Stimulated activated CD8-positive, alpha-beta memory T cell treated with anti-CD3 and anti-CD28 coated beads, Interleukin-15, amount 100 ng/mL, for 4 hours (primary cell): ENCODE results near the gene BTBD6.

ENCODE experiments used
- DNase-seq, 2 donors: peaks; one replicate each; pipeline ENCODE4 v3.0.0-alpha.2; 2020; ENCODE audit warnings: low read depth in 2 of 2

BTBD6 gene

DNA sequence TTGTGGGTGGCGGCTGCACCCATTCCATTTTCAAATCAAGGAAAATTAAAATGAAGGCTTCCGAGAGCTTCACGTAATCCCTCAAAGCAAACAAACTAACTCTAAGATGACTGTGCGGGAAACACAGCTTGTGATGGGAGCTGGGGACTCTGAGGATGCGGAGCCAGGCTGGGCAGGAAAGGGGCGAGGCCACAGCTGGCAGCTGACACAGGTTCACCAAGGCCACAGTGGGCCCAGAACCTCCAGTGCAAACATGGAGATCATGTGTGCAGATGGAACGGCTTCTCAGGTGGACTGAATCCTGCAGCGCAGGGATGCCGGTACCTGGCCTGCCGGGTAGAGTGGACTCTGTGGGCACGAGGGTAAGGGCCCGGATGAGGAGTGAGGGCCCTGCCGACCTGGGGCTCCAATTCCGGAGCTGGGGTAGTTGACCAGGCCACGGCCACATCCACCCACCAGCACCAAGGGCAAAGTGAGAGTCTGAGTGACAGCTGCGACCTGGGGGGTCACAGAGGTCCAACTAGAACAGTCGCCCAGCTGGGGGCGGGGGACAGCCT, 19.2 kb upstream of the BTBD6 start:
- DNase-seq, result no peak

DNA sequence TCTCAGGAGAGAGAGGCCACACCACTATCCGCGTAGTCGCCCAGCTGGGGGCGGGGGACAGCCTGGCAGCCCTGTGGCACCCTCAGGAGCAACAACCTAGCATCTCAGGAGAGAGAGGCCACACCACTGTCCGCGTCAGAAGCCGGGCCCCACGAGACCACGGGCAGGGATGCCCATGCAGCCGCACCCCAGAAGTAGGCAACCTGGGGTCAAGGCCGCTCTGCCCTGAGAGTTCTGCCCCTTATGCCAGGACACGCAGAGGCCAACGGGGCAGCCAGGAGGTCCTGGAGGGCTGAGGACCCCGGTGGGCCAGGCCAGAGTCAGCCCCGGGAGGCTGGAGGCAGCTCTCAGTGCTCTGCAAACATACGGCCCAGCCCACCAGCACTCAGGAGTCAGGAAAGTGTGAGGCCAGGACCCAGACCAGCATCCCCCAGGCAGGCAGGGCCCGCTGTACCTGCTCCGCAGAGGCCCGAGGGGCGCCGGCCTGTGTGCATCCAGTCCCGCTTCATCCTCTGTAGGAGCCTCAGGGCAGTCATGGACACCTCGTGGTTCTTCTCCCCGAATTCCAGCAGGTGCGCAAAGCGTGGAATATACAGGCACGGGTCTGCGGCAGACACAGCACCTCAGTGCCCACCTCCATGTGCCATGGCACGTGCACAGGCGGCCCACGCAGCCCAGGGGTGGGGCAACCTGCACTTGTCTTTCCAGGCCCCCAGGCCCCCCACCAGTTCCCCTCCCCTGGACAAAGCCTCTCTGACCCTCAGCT, 7.3 kb upstream of the BTBD6 start:
- no peak for DNase-seq

DNA sequence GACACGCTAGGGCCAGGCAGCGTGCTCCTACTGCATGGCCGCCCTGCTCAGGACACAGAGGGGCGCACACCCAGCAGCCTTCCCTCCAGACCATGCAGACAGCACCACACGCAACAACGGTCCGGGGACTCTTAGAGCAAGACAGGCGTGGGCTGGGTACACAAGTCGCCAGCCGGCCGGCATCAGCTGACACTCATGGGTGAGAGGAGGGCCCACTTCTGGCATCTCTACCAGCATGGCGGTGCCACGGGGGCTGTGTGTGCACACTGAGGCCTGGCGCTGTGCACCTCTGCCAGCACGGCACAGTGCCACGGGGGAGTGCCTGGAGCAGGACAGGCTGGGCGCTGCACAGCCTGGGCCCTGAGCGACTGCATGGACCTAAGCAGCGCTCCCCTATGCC, 6.7 kb upstream of the BTBD6 start:
- no peak for DNase-seq

DNA sequence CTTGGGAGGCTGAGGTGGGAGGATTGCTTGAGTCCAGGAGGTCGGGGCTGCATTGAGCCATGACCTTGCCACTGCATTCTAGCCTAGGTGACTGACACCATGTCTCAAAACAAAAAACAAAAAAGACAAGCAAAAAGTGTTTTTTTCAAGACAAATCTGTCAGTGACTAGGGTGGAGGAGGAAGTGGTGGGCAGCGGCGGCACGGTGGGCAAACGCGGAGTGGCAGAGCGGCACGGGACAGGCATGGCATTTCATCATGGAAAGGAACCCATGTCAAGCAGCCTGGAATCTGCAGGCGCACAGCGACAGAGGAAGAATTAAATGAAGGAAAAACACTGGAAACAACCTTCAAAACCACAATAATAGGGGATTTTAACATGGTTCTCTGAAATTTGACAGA, 4.0 kb upstream of the BTBD6 start:
- DNase-seq, result no peak

DNA sequence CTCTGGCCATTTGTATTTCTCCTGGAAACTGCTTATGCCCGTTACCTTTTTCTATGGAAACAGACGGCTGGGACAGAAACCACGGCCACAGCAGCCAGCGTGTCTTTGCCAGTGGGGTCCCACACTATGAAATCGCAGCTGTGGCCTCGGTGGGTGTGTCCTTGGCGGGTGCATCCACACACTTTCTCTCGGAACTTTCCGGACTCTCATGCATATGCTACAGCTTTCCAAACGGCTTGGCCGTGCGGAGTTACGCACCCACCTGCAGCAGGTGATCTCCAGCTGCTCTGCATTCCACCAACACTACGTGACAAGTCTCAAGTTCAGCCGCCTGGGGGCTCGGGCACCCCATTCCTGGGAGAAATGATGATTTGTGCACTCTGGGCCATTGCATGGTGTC, 1.3 kb upstream of the BTBD6 start:
- DNase-seq, result no peak

DNA sequence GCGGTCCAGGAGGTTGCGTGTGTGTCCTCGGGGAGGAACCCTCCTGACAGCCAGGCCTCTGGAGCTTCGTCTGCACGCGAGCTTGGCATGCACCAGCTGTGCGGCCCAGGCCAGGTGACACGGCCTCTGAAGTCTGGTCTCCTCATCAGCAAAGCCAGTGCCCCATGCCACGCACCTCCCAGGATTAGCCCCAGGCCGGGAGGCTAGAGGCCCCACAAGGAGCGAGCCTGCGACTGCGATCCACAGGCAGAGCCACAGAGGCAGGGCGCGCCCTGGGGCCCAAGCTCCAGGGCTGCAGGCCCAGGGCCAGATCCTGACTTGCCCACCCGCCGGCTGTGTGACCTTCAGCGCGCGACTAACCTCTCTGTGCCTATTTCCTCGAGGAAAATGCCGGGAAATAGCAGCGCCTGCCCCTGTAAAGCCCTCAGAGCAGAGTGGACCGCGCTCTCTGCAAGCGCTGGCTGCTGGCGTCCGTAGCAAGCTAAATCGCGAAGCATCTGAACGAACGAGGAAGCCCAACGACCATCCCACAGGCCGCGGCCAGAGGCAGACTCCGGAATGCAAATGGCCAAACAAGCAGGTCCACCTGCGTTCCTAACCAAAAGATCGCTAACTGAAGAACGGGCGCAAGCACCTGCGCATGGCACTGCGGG, 492 bp upstream of the BTBD6 start:
- DNase-seq, result no peak

DNA sequence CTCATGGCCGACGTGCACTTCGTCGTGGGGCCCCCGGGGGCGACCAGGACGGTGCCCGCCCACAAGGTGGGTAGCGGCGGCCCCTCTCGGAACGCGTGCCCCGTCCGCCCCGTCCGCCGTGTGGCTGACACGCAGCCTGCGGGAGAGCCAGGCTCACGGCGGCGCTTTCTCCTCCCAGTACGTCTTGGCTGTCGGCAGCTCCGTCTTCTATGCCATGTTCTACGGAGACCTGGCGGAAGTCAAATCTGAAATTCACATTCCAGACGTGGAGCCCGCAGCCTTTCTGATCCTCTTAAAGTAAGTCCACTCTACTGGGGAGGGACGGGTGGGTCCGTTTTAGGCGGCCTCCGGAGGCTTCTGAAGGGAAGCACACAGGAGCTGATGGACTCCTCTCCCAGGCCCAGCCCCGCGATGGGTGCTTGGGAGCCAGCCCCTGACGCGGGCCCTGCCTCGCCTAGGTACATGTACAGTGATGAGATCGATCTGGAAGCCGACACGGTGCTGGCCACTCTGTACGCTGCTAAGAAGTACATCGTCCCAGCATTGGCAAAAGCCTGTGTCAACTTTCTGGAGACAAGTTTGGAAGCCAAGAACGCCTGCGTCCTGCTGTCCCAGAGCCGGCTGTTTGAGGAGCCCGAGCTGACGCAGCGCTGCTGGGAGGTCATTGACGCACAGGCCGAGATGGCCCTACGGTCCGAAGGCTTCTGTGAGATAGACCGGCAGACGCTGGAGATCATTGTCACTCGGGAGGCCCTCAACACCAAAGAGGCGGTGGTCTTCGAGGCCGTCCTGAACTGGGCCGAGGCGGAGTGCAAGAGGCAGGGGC, 1.1 kb downstream of the BTBD6 start:
- DNase-seq, result no peak

DNA sequence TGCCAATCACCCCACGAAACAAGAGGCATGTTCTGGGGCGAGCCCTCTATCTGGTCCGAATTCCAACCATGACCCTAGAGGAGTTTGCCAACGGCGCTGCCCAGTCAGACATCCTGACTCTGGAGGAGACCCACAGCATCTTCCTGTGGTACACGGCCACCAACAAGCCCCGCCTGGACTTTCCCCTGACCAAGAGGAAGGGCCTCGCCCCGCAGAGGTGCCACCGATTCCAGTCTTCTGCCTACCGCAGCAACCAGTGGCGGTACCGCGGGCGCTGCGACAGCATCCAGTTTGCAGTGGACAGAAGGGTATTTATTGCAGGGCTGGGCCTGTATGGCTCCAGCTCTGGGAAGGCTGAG, 1.7 kb downstream of the BTBD6 start:
- DNase-seq, result no peak

DNA sequence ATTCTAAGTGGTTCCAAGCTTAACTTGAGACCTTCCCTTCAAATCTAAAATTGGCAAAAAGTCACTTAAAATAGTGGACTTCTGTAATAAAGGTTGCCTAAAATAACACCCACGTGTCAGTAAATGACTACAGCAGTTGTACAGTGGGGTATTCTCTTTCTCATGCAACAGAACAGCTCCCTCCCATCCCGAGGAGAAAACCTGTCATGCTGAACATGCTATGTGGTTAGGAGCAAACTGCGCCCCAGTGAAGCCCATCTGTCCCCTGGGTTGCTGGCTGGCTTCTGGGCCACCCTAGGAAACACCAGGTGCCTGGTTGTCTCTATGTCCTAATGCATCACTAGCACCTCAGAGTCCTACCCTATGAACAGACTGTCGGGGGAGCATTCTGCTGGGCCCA, 2.7 kb downstream of the BTBD6 start:
- no peak for DNase-seq

DNA sequence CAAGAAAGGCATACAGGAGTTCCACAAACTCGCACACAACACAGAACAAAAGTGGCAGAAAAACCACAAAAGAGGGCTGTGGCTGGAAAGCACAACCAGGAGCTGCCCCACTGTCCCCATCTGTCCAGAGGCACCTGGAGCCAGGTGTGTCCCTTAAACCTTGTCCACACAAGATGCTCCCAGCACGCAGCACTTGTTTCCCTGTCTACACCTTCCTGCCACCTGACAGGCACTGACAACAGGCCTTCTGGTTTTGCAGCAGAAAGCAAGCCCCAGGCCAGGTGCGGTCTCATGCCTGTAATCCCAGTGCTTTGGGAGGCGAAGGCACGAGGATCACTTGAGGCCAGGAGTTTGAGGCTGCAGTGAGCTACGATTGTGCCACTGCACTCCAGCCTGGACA, 3.6 kb downstream of the BTBD6 start:
- no peak for DNase-seq

DNA sequence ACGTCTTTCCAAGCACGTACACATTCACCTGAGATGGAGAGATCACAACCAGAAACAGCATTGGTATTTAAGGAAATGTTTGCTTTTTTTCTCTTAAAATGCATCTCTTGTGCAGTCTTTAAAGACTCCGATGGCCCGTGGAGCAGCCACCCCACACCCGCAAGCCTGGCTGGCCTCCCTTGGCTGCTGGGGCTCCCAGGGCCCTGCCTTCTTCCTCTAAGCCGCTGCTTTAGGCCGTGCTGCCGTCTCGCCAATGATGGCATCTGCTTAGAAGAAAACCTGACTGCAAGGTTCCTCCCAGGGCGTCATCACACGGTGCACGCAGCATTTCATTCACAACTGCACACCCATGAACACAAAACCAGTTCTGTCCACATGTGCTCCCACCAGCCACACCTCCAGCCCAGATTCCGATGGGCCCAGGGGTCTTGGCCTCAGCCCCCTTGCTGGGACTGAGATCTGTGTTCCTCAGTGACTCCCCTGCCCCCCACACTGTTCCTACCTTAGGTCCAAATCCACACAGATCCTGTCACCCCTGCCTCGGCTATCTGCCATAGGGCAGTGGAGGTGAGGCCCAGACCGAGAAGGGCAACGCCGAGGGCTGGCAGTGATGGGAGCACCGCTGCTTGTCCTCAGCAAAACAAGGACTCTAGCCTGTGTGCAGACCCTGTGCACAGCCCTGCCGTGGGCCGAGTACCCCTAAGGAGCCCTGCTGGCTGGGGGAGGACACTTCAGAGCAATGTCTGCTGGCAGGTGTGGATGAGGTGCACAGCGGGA, 4.4 kb downstream of the BTBD6 start:
- DNase-seq, result no peak

DNA sequence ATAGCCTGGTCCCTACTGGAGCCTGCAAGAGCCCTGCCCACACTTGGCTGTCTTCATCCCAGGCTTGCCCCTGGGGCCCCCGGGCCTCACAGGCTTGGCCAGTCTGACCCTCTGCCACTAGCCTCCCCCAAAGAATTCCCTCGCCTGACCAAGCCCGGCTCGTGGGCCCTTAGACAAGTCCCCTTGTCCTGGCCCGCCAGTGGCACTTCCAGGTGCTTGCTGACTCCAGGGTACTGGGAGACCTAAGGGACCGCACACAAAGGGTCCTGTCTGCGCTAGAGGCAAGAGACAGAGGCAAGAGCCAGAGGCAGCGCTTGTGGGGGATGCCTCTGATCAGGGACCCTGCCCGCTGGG, 5.0 kb downstream of the BTBD6 start:
- no peak for DNase-seq

DNA sequence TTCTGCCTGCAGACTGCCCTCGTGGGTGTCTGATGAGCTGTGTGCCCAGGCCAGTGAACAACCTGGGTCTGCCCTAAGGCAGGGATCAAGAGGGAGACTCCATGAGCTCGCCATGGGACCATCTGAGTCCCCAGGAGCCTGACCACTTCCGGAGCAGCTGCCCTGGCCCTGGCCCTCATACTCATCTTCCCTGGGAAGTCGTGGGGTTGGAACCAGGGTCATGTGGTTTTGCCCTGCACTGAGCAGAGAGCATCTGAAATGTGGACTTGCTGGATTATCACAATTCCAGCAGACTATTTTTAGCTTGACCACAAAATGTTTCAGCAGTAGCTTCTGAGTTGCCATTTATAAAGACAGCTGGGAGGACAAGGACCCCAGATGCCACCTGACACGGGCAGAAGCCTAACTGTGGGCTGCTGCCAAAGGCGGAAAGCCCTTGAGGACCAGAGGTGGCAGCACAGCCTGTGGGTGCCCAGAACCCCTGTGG, 6.7 kb downstream of the BTBD6 start:
- no peak for DNase-seq

DNA sequence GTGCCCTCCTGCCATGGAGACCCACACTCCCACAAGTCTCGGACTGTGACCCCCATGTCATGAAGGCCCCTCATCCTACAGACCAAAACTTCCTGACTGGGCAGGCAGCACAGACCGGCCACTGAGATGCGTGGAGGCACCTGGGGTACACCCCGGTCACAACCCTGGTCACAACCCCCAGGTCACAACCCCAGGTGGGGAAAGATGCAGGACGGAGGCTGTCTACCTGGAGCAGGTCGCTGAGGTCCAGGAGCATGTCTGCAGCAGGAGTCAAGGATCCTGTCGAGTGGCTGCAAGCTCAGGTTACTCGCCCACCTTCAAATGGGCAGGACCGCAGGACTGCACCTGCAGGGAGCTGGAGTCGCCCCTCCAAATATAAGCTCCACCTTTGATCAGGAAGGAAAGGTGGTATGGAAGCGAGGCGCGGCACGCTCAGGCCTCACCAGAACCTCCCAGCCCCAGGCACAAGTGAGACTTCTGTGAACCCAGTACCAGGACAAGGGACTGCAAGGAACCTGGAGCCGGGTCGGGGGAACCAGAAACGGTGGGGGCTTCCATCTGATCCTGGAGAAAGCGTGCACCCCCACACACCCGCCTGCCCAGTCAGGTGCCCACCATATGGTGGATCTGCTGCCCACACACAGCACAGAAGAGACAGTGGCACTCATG, 8.1 kb downstream of the BTBD6 start:
- no peak for DNase-seq

DNA sequence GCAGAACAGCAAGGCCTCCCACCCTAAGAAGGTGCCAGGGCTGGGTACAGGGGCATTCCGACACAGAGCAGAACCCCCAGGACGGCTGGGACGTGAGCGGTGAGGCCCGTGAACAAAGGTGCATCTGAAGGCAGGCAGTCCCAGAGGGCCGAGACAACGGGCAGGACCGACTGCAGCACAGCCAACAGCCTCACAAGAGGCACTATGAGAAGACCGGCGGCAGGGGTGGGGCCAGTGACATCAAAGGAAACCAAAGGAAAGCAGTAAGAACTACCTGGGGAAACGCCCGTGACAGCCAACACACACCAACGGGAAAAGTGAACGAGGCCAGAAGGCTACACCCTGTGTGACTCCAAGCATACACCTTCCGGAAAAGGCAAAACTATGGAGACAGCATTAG, 9.1 kb downstream of the BTBD6 start:
- no peak for DNase-seq

DNA sequence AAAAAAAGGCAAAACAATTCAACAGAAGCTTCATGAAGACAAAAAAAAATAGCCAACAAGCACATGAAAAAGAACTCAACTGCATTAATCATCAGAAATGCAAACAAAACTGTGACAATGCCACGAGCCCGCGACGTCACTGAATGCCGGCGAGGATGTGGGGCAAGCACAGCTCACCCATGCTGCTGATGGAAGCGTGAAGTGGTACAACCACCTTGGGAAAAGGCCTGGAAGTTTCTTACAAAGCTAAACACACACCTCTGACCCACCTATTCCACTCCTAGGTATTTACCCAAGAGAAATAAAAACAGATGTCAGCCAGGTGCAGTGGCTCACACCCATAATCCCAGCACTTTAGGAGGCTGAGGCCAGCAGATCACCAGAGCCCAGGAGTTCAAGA, 10.5 kb downstream of the BTBD6 start:
- DNase-seq, result no peak

DNA sequence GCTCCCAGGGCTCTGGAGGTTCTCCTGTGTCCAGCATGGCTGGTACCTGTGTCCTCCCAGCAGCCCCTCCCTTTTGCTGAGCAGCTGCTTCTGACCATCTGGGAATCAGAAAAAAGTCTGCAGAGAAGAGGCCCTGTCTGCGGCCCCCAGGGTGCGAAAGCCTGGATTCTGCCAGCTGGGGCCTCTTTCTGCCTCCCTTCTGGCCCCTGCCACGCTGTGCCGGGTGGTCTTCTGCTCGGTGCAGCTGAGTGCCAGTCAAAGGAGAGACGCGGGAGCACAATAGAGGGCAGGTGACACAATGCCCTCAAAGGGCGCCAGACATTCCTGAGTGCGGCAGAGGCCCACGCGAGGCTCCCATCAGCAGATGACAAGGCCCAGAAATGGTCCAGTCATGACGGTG, 12.6 kb downstream of the BTBD6 start:
- no peak for DNase-seq

DNA sequence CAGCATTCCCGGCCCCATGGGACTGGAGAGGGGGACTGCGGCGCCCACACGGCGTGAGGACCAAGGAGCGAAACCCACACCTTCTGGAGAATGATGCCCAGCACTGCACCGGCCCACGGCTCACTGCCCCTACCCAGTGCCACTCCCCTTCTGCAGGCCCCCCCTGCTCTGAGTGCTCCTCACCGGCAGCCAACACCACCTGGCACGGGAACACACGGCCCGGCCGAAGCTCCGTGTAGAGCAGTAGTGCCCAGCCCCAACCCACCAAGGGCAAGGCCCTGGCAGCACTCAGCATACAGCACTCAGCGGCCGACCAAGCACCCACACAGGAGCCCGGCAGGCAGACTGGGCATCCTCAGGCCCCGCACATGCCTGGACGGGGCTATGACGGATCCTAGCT, 13.4 kb downstream of the BTBD6 start:
- DNase-seq, result no peak

DNA sequence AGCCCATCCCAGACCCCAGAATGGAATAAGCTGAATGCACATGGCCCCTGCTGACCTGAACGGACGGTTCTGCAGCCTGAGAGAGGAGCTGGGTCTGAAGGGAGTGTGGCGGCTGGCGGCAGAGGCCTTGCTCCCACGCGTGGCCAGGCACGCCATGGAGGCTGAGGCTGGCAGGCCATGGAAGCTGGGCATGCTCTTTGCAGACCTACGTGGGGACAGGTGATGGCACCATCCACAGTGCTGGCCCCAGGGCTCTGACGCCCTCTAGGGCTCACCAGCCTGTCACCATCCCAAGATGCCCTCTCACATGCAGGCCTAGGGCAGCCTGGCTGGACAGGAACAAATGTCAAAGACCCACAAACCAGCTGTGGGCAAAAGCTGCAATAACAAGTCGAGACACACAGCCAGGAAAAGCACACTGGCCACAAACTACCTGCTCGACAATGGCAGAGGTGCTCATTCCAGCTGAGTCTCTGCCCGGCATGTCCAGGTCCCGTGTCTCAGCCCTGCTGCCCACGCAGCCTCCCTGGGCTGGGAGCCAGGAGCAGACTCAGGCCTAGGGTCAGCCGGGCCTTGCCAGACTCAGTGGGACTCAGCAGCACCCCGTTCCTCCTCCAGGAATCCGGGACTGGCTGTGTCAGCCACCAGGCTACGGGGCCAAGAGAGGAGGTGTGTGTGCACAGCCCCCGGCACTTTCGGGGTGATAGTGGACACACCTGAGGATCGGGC, 19.7 kb downstream of the BTBD6 start:
- DNase-seq, result no peak

DNA sequence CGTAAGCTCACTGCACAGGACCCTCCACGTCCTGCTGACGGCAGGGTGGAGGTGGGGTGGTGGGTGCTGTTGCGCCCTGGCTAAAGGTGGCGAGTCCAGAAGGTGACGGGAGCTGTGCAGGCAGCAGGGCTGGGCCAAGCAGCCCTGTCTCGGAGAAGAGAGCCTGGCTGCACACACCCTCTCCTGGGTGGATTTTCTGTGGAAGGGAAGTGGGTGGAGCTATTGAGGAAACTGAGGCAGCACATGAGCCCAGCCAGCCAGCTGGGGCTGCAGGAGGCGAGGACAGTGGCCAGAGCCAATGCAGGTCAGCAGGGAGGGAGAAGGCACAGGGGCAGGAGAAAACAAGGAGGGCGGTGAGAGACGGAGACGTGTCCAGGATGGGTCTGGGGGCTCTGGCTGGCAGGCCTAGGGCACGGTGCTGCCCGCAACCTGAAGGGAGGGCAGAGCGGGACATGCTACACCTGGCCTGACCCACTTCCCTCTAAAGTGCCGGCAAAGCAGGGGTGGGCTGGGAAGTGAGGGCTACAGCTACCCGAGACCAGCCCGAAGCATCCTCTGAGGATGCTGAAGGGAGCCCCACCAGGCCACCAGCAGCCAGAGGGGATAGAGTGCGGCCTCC, 20.5 kb downstream of the BTBD6 start:
- no peak for DNase-seq
